ENCODE results near the gene ERC2.

Gene ERC2

DNA sequence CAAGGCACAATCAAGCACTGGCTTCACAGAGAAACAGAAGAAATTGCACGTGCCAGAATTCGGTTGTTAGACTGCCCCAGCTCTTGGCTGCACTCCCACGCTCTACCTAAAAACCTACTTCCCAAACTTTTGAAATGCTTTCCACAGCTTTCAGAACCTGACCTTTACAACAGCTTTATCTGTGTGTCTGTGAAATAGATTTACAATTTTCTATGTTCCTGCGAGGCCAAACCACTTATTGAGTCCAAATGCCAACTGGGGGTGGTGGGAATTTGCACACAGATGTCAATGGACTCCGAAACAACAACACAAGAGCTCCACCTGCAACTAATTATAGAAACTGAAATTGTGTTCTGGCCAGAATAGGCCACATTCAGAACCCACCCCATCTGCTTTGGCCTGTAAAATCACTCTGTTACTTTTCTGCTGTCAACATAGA lies 44.6 kb downstream of the ERC2 start:
- ATAC-seq (ENCODE audit: low read depth) (no peak), DNase-seq (ENCODE audit: low spot score) (no peak)
- H3K4me3 ChIP-seq (ENCODE audit: severe bottlenecking): no peak overlapping the region
- no peak overlapping the region for H3K27ac ChIP-seq (ENCODE audit: poor library complexity, severe bottlenecking)
- no peaks in the 10 kb centered on the region for H3K27me3 ChIP-seq (ENCODE audit: insufficient read depth, poor library complexity, severe bottlenecking)
- H3K36me3 ChIP-seq (ENCODE audit: low read depth): no peaks in the 10 kb centered on the region
- no peaks in the 10 kb centered on the region for H3K4me1 ChIP-seq (ENCODE audit: insufficient read depth, poor library complexity, severe bottlenecking)
- TF ChIP-seq, protein P1, sequence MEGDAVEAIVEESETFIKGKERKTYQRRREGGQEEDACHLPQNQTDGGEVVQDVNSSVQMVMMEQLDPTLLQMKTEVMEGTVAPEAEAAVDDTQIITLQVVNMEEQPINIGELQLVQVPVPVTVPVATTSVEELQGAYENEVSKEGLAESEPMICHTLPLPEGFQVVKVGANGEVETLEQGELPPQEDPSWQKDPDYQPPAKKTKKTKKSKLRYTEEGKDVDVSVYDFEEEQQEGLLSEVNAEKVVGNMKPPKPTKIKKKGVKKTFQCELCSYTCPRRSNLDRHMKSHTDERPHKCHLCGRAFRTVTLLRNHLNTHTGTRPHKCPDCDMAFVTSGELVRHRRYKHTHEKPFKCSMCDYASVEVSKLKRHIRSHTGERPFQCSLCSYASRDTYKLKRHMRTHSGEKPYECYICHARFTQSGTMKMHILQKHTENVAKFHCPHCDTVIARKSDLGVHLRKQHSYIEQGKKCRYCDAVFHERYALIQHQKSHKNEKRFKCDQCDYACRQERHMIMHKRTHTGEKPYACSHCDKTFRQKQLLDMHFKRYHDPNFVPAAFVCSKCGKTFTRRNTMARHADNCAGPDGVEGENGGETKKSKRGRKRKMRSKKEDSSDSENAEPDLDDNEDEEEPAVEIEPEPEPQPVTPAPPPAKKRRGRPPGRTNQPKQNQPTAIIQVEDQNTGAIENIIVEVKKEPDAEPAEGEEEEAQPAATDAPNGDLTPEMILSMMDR (IDR thresholded peaks at IDR 0.05; ENCODE audit: poor library complexity, severe bottlenecking): no peak
- H3K9me3 ChIP-seq (ENCODE audit: severe bottlenecking): no peaks in the 10 kb centered on the region

DNA sequence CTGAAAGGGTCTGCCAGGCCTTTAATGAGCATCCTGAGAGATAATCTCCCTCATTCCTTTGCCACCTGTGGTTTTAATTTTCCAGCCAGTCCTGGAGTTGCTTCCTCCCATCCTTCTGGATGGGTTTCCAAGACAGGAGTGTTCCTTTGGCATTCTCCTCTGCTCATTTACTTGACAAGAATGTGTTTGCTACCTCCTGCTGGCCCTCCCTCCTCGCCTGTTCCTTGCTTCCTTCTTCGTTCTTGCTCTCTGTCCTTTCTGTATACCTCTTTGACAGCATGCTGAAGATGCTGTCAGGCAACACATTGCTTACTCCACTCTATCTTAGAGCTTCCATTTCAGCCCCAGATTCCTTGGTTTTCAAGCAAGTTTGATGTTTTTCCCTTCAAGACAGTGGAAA lies 46.0 kb downstream of the ERC2 start:
- Histone ChIP-seq H3K27ac (ENCODE audit: poor library complexity, severe bottlenecking) (no peak overlapping the region), H3K4me1 (ENCODE audit: insufficient read depth, poor library complexity, severe bottlenecking) (no peaks in the 10 kb centered on the region), H3K9me3 (ENCODE audit: severe bottlenecking) (no peaks in the 10 kb centered on the region), H3K27me3 (ENCODE audit: insufficient read depth, poor library complexity, severe bottlenecking) (no peaks in the 10 kb centered on the region), H3K36me3 (ENCODE audit: low read depth) (no peaks in the 10 kb centered on the region), H3K4me3 (ENCODE audit: severe bottlenecking) (no peak overlapping the region)
- ATAC-seq (ENCODE audit: low read depth) (no peak), DNase-seq (ENCODE audit: low spot score) (no peak)
- TF ChIP-seq, protein P1 (IDR thresholded peaks at IDR 0.05; ENCODE audit: poor library complexity, severe bottlenecking): no peak

DNA sequence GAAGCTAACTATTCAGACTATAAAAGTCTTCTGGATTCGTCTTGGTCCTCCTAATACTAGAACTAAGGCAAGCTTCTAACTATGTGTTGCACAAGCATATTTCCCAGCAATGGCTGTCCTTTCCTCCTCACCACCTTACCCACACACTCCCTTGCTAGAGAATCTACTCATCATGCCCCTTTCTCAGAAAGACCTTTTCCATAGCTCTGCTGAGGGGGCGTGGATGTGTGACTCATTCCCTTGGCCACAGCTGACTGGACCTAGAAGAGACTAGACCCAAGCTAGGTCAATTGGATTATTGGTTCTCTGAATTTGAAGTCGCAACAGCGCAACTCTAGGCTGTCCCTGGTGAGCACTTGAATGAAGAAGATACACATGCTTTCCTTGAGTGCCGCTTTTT lies 47.1 kb downstream of the ERC2 start:
- no peaks in the 10 kb centered on the region for H3K9me3 ChIP-seq (ENCODE audit: severe bottlenecking)
- H3K27ac ChIP-seq (ENCODE audit: poor library complexity, severe bottlenecking): no peak overlapping the region
- ATAC-seq (ENCODE audit: low read depth) (no peak), DNase-seq (ENCODE audit: low spot score) (no peak)
- H3K36me3 ChIP-seq (ENCODE audit: low read depth): no peaks in the 10 kb centered on the region
- TF ChIP-seq, protein P1 (IDR thresholded peaks at IDR 0.05; ENCODE audit: poor library complexity, severe bottlenecking): no peak
- no peaks in the 10 kb centered on the region for H3K4me1 ChIP-seq (ENCODE audit: insufficient read depth, poor library complexity, severe bottlenecking)
- H3K4me3 ChIP-seq (ENCODE audit: severe bottlenecking): no peak overlapping the region
- no peaks in the 10 kb centered on the region for H3K27me3 ChIP-seq (ENCODE audit: insufficient read depth, poor library complexity, severe bottlenecking)

DNA sequence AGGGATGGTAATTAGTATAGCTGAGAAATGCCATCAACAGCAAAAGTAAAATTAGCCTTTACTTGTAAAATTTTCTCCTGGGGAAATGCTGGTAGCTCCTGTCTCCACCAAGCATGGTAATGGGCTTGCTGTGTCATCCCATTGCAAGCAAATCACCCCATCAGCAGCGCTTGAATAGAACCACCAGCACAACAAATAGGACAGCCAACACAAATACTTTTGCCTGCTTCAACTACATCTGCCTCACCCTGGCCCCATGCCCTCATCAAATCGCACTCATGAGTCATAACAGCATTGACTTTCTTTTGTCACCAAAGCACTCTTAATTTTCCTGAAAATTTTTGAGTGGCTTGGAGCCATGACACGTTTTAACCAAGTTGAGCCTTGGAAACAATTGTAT lies 52.6 kb downstream of the ERC2 start:
- DNase-seq (ENCODE audit: low spot score) (no peak), ATAC-seq (ENCODE audit: low read depth) (no peak)
- no peaks in the 10 kb centered on the region for H3K9me3 ChIP-seq (ENCODE audit: severe bottlenecking)
- no peak overlapping the region for H3K27ac ChIP-seq (ENCODE audit: poor library complexity, severe bottlenecking)
- no peak overlapping the region for H3K4me3 ChIP-seq (ENCODE audit: severe bottlenecking)
- no peaks in the 10 kb centered on the region for H3K36me3 ChIP-seq (ENCODE audit: low read depth)
- TF ChIP-seq, protein P1 (IDR thresholded peaks at IDR 0.05; ENCODE audit: poor library complexity, severe bottlenecking): no peak
- H3K27me3 ChIP-seq (ENCODE audit: insufficient read depth, poor library complexity, severe bottlenecking): no peaks in the 10 kb centered on the region
- H3K4me1 ChIP-seq (ENCODE audit: insufficient read depth, poor library complexity, severe bottlenecking): no peaks in the 10 kb centered on the region

DNA sequence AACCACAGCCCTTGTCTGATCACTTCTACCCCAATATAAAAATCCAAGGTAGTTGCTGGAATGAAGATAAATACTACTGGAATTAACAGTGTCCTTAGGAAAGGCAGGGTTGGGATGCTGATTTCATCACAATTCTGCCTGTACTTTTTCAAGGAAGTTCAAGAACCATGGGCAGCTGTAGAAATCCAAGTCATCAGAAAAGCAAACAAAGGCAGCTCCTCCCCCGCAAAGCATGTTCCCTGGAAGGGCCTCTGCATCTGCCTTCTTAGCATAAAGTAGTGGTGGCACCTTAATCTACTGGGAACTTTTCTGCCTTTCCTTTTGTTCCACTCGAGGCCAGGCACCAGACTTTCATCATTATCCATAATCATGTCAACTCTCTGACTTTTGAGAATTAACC lies 54.4 kb downstream of the ERC2 start:
- no peaks in the 10 kb centered on the region for H3K4me1 ChIP-seq (ENCODE audit: insufficient read depth, poor library complexity, severe bottlenecking)
- H3K4me3 ChIP-seq (ENCODE audit: severe bottlenecking): no peak overlapping the region
- TF ChIP-seq, protein P1 (IDR thresholded peaks at IDR 0.05; ENCODE audit: poor library complexity, severe bottlenecking): no peak
- no peaks in the 10 kb centered on the region for H3K36me3 ChIP-seq (ENCODE audit: low read depth)
- no peak for ATAC-seq (ENCODE audit: low read depth)
- H3K9me3 ChIP-seq (ENCODE audit: severe bottlenecking): no peaks in the 10 kb centered on the region
- no peak overlapping the region for H3K27ac ChIP-seq (ENCODE audit: poor library complexity, severe bottlenecking)
- no peak for DNase-seq (ENCODE audit: low spot score)
- no peaks in the 10 kb centered on the region for H3K27me3 ChIP-seq (ENCODE audit: insufficient read depth, poor library complexity, severe bottlenecking)

Measured in RWPE2 (cell line).